Measurements from ENCODE around the gene CAPS.

- no peak for TF ChIP-seq CTCF (IDR thresholded peaks at IDR 0.05)
- no peak for TF ChIP-seq POLR2A (IDR thresholded peaks at IDR 0.05)
Measured at GRCh38 chr19:5911366-5911765, 2.7 kb upstream of the CAPS start.
